IMR-90 (cell line): ENCODE measurements around the gene CTDSP2. TPM values are rescaled to one million over a fixed set of nuclear protein-coding genes. Genes with fewer than 3 reads are reported as not detected.

Source experiments
- ATAC-seq: fragments of 200-7000 bp; cut with Tn5 transposase; 2 replicates; pipeline ENCODE4 v1.9.1; 2020; ENCODE audit warnings: low read depth, mild to moderate bottlenecking, moderate library complexity
- BruUV-seq: library from RNA; stranded (reverse); fragments of 400-500 nt; replicated peaks from 2 replicates; lab custom pipeline; 2021; lab: Mats Ljungman, UMichigan
- CTCF ChIA-PET: fragments of 300-600 bp; formaldehyde crosslinking; extraction: SDS; loops from one replicate; lab custom pipeline; 2021; ENCODE audit warnings: antibody characterized with exemption; lab: Yijun Ruan, JAX
- POLR2A ChIA-PET: fragments of 300-600 bp; sonication (Branson Sonifier 250); formaldehyde crosslinking; loops from one replicate; lab custom pipeline; 2022; ENCODE audit warnings: antibody characterized with exemption; ENCODE audit not compliant: unreplicated experiment; lab: Charles Lee
- DNase-seq: peaks from one replicate; pipeline ENCODE4 v3.0.0; 2013
- H2AFZ ChIP-seq: replicated peaks from 2 replicates; pipeline ENCODE3; 2013; ENCODE audit warnings: low read length, mild to moderate bottlenecking; ENCODE audit not compliant: poor library complexity
- H2AK5ac ChIP-seq: 2 replicates; pipeline ENCODE4 v1.6.1; 2013; ENCODE audit warnings: low read depth, low read length, inconsistent platforms
- H2AK9ac ChIP-seq: replicated peaks from 2 replicates; pipeline ENCODE3; 2013; ENCODE audit warnings: mild to moderate bottlenecking, low read depth, low read length, moderate library complexity; ENCODE audit not compliant: poor library complexity
- H2BK120ac ChIP-seq: 2 replicates; pipeline ENCODE4 v1.6.1; 2013; ENCODE audit warnings: low read depth, low read length, inconsistent platforms
- H2BK15ac ChIP-seq: 3 replicates; pipeline ENCODE4 v1.6.1; 2013; ENCODE audit warnings: low read depth, low read length, inconsistent platforms
- H2BK20ac ChIP-seq: 2 replicates; pipeline ENCODE4 v1.6.1; 2013; ENCODE audit warnings: low read depth, mild to moderate bottlenecking, inconsistent platforms, low read length, moderate library complexity
- H2BK5ac ChIP-seq: 2 replicates; pipeline ENCODE4 v1.6.1; 2013; ENCODE audit warnings: mild to moderate bottlenecking, low read depth, low read length, inconsistent platforms; ENCODE audit not compliant: poor library complexity, severe bottlenecking
- H3K14ac ChIP-seq: replicated peaks from 2 replicates; pipeline ENCODE4 v1.6.1; 2013; ENCODE audit warnings: low read depth, low read length, inconsistent platforms
- H3K18ac ChIP-seq: 2 replicates; pipeline ENCODE4 v1.6.1; 2013; ENCODE audit warnings: low read depth, low read length, control low read depth
- H3K23ac ChIP-seq: 2 replicates; pipeline ENCODE4 v1.6.1; 2013; ENCODE audit warnings: low read depth, low read length, inconsistent platforms
- H3K27ac ChIP-seq: 2 replicates; pipeline ENCODE4 v1.5.1; 2013; ENCODE audit warnings: mild to moderate bottlenecking, control low read depth, low read length; ENCODE audit not compliant: insufficient read depth
- H3K27me3 ChIP-seq: 2 replicates; pipeline ENCODE4 v1.6.1; 2013; ENCODE audit warnings: low read length; ENCODE audit not compliant: control insufficient read depth, insufficient read depth
- H3K36me3 ChIP-seq: 2 replicates; pipeline ENCODE4 v1.6.1; 2013; ENCODE audit warnings: low read length, mixed read lengths; ENCODE audit not compliant: control insufficient read depth, insufficient read depth
- H3K4ac ChIP-seq: 2 replicates; pipeline ENCODE4 v1.6.1; 2013; ENCODE audit warnings: low read depth, low read length, inconsistent platforms
- H3K4me1 ChIP-seq: 2 replicates; pipeline ENCODE4 v1.6.1; 2013; ENCODE audit warnings: low read length, mixed read lengths; ENCODE audit not compliant: control insufficient read depth, insufficient read depth
- H3K4me2 ChIP-seq: 2 replicates; pipeline ENCODE4 v1.6.1; 2013; ENCODE audit warnings: low read depth, mild to moderate bottlenecking, control low read depth, low read length, moderate library complexity
- H3K4me3 ChIP-seq: 2 replicates; pipeline ENCODE4 v1.5.1; 2013; ENCODE audit warnings: low read depth, mild to moderate bottlenecking, control low read depth, low read length, moderate library complexity; ENCODE audit not compliant: insufficient read depth
- H3K56ac ChIP-seq: 2 replicates; pipeline ENCODE4 v1.6.1; 2013; ENCODE audit warnings: low read length, inconsistent platforms; ENCODE audit not compliant: insufficient read depth; ENCODE audit errors: extremely low read depth
- H3K79me1 ChIP-seq, 2 experiments: 2 replicates each; pipeline ENCODE4 v1.6.1; 2013; ENCODE audit warnings: low read length in 2 of 2, inconsistent platforms in 1 of 2, low read depth in 1 of 2
- H3K9ac ChIP-seq: 2 replicates; pipeline ENCODE4 v1.6.1; 2013; ENCODE audit warnings: low read depth, low read length, control low read depth
- H3K9me1 ChIP-seq: 2 replicates; pipeline ENCODE4 v1.6.1; 2013; ENCODE audit warnings: low read length, inconsistent platforms; ENCODE audit not compliant: insufficient read depth
- H3K9me3 ChIP-seq: 2 replicates; pipeline ENCODE4 v1.6.1; 2013; ENCODE audit warnings: low read length; ENCODE audit not compliant: control insufficient read depth, insufficient read depth
- H4K20me1 ChIP-seq: 2 replicates; pipeline ENCODE4 v1.6.1; 2013; ENCODE audit warnings: low read length, inconsistent platforms; ENCODE audit not compliant: insufficient read depth
- H4K5ac ChIP-seq: 2 replicates; pipeline ENCODE4 v1.6.1; 2013; ENCODE audit warnings: mild to moderate bottlenecking, low read depth, low read length, control low read depth
- H4K8ac ChIP-seq, 2 experiments: 2 replicates each; pipeline ENCODE4 v1.6.1; 2013; ENCODE audit warnings: low read depth in 2 of 2, low read length in 2 of 2, control low read depth in 1 of 2, inconsistent platforms in 1 of 2
- H4K91ac ChIP-seq: 2 replicates; pipeline ENCODE4 v1.6.1; 2013; ENCODE audit warnings: low read depth, low read length, inconsistent platforms; ENCODE audit not compliant: insufficient read depth
- BHLHE40 ChIP-seq: fragments of 150-350 bp; IDR thresholded peaks from 2 replicates; pipeline ENCODE4 v1.6.1; 2016; ENCODE audit warnings: mild to moderate bottlenecking, low read depth, low read length
- NFE2L2 ChIP-seq: fragments of 150-350 bp; IDR thresholded peaks from 2 replicates; pipeline ENCODE4 v1.6.1; 2016; ENCODE audit warnings: low read depth, mild to moderate bottlenecking, low read length
- POLR2A ChIP-seq: IDR thresholded peaks from 2 replicates; pipeline ENCODE4 v1.6.1; 2012; ENCODE audit warnings: mild to moderate bottlenecking, low read depth, low read length
- WGBS, 2 experiments: methylation state at CpG; one replicate each; pipeline versions ENCODE4 v1.1.5 to v1.1.7; 2013; ENCODE audit warnings: missing lambda C conversion rate in 2 of 2; ENCODE audit not compliant: insufficient read length in 1 of 2; ENCODE audit errors: extremely low coverage in 2 of 2; 5-methylcytosine and 5-hydroxymethylcytosine counted together
- dilution Hi-C: fragments of 300-500 bp; cut with HindIII; formaldehyde crosslinking; loops from one replicate; pipeline ENCODE4 v1.14.3; 2018; ENCODE audit warnings: low sequenced_read_pairs; ENCODE audit not compliant: unreplicated experiment
- in situ Hi-C: fragments of 300-500 bp; cut with MboI; formaldehyde crosslinking; loops from 3 replicates; pipeline ENCODE4 v1.14.3; 2019; ENCODE audit warnings: low sequenced_read_pairs, inconsistent platforms, mixed read lengths
- intact Hi-C: fragments of 100-400 bp; cut with micrococcal nuclease; formaldehyde crosslinking; loops from 2 replicates; pipeline ENCODE4 v1.10.0; 2022
- polyA plus RNA-seq, 3 experiments: library from polyadenylated mRNA; depleted of rRNA; stranded (reverse); fragments of >200 nt; gene quantifications; 2 replicates each; pipeline ENCODE4 v1.2.3, GENCODE V29; 2012; ENCODE audit warnings: low replicate concordance in 1 of 3
- total RNA-seq: library from RNA; depleted of rRNA; stranded (reverse); fragments of >200 nt; gene quantifications from 2 replicates; pipeline ENCODE4 v1.2.3, GENCODE V29; 2012

The CTDSP2 gene
- total and polyA plus RNA-seq, 2 of the 4 experiments (the other 2 are of a cell fraction) = 114 to 156 TPM

DNA sequence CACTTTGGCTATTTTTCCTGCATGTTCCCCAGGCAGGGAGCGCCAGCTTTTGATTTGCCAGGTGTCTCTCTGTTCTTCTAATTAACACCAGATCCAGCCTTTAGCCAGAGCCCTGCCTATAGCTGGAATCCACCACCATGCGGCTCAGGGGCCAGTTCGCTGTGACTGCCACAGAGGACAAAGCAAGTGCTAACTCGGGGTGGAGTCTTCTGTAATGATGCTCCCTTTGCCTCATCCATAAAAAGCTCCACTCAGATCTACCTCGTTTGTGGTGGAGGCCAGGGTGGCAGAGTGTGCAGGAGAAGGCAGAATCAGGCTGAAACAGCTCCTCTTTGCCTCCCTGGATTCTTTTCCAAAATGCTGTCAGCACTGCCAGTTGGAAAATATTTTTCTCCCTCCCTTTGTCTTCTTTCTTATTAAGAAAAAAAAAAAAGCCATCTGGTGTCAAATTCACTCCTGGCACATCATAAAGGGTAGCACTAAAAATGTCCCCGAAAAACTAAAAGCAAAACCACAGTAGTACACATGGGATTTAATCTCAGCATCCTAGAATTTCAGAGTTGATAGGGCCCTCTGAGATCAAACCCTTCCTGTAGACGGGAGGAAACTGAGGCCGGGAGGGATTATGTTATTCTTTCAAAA is 18.0 kb upstream of the CTDSP2 start:
- Histone ChIP-seq H4K91ac (peak overlapping the region; percentile 93), H3K27ac (peak overlapping the region; percentile 98), H4K8ac (peak overlapping the region; percentile 83 to 95), H2BK15ac (peak overlapping the region; percentile 89; the same call in 2 of the 3 replicates), H2BK120ac (peak overlapping the region; percentile 87), H3K4me3 (peak overlapping the region; percentile 41), H3K9me3 (no peaks in the 10 kb centered on the region), H3K9me1 (peaks cover 22% of the 10 kb centered on the region), H3K18ac (peak overlapping the region; percentile 74), H3K9ac (peak overlapping the region; percentile 85), H3K79me1 (peaks cover 4 to 13% of the 10 kb centered on the region in 2 experiments), H2AFZ (peak overlapping the region; percentile 95), H2BK5ac (peak overlapping the region; percentile 81), H2AK5ac (peak overlapping the region; percentile 88), H3K56ac (peak overlapping the region; percentile 84), H3K27me3 (no peaks in the 10 kb centered on the region), H3K4ac (peak overlapping the region; percentile 94), H3K4me1 (peaks cover 27% of the 10 kb centered on the region), H3K23ac (peak overlapping the region; percentile 91), H2AK9ac (peak overlapping the region; percentile 67), H2BK20ac (peak overlapping the region; percentile 60), H4K5ac (peak overlapping the region; percentile 80), H3K4me2 (peak overlapping the region; percentile 80), H3K14ac (peak overlapping the region; percentile 62), H4K20me1 (no peaks in the 10 kb centered on the region), H3K36me3 (no peaks in the 10 kb centered on the region)
- peak; percentile 13; the same call in 1 of the 2 replicates for TF ChIP-seq POLR2A
- no peak for TF ChIP-seq NFE2L2
- TF ChIP-seq BHLHE40 = no peak
- CTCF ChIA-PET = interaction anchor here (1.0 to 2.2 kb wide), 4 partner anchors 19 to 31 kb away, joined by 3 to 14 read pairs (median 4); no protein-coding TSS in a partner anchor
- POLR2A ChIA-PET = interaction anchor here (0.8 to 2.6 kb wide), 7 partner anchors 13 to 31 kb away, joined by 3 to 24 read pairs (median 6); partner anchors contain the start of gene CTDSP2
- dilution Hi-C loops = no loop called here
- DNase-seq = no peak
- intact Hi-C loops = loop anchor here (1.0 to 2.0 kb wide), 3 partner anchors 20 to 35 kb away; no protein-coding TSS in a partner anchor
- peak; percentile 5; the same call in 1 of the 2 replicates for ATAC-seq
- WGBS, 2 experiments = no CpG with 5 or more reads among the region's 8 CpGs
- no TSS peak for BruUV-seq
- in situ Hi-C loops = no loop called here
